ENCODE results near the gene MGRN1.
"Not testable (repeated sequence)": the region's sequence is repeated elsewhere in the genome, so short reads cannot be mapped to it uniquely, and the experiment has no call there.

Gene MGRN1

DNA sequence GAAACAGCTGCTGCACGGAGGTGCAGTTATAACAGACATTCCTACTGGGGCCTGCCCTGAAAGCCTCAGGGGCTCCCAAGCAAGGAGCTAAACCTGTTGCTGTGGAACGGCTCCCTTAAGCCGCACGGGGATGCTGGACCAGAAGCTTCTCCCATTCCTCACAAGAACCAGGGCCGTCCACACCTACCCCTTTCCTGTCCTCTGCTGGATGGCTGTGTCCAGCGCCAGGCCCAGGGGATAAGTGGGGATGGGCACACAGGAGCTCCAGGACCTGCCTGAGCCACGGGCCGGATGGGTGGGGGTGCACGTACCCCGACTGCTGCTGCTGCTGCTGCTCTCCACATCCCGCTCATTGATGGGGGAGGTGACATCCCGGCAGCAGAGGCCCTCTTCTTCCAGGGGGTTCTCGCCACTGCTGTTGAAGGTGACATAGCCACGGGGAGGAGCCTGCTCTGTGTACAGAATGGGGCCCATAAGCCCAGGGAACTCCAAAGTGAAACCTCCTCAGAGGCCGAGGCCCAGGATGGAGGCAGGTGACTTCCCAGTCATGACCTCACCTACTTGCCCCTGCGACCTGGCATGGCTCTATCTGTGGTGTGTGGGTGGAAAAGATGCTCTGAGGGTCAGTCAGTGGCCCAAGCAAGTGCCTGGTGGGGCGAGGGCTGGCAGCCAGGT is 77.3 kb downstream of the MGRN1 start:
- DNase-seq, result no peak

DNA sequence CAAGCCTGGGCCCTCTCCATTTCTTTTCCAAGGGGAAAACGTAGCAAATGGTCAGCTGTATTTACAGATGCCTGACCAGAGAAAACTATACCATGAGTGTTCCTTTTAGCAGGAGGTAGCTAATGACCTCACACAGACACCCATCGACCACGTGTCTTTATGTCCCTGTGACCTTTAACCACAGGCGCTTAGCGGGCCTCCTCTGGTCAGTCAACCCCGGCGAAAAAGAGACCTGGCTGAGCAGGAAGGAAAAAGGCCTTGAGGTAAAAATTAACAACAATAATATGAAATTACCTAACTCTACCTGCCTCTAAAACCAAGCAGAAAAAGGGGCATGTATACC is 77.8 kb downstream of the MGRN1 start:
- DNase-seq, result no peak

DNA sequence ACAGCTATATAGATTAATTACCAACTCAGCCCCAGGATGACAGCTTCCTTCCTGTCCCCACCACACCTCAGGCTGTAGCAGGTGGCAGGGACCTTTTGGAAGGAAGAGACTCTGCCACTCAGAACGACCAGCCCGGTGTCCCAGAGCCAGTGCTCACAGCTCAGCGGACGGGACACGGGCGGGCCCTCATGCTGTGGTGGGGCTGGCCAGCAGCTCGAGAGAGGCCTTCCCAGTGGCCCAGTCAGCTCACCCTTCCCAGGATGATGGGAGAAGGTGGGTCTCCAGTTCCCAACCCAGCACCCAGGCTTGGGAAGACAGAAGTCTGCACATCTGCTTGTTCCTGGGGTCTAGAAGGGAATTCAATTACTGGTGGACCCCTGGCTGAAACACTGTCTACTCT is 79.3 kb downstream of the MGRN1 start:
- DNase-seq, result no peak

DNA sequence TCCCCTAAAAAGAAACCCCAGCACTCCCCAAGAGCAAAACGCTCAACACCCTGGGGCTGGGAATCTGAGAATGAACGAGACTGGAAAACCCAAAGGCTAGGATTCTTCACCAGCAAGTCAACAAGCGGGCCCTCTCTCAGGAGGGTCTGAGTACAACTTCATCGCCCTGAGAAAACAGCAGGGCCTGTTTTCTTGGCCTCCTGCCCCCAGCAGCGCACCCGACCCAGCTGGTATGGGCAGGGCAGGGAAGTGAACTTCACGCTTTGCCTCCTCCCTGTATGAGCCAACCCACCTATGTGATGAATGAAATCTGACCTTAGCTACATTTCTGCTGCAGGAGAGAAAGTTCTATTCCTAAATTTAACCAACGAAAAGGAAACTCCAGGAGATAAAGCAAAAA is 79.9 kb downstream of the MGRN1 start:
- no peak for DNase-seq

DNA sequence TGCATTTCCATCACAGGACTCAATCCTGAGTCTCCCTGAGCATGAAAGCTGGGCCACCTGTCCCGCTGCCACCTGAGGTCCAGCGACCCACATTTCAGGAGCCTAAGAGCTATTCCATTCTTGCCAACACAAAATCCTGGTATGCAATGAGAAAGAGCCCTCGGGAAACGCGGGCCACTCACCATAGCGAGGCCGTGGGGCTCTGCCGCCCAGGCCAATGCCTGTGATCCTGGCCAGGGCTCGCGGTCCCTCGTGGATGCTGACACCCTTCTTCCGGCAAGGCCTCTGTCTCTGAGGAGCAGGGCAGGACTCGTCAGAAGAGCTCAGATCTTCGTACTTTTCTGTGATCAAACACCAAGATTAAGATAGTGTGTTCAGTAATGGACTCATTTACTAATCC is 80.3 kb downstream of the MGRN1 start:
- no peak for DNase-seq

DNA sequence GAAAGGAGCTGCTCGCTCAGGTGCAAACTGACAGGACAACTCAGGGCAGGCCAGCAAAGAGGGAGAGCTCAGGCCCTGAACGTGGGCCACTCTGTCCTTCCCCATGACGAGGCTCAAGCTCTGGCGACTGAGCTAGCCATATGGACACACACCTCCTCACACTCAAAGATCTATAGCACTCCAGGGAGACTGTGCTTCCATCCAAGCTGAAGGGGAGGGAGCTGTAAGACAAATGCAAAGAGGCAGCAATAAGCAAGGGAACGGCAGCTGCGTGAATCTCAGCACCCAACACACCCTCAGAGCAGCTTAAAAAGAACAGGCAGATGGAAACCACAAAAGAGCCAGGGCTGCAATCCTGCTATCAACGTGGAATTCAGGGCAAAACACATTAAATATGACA is 82.2 kb downstream of the MGRN1 start:
- no peak for DNase-seq

DNA sequence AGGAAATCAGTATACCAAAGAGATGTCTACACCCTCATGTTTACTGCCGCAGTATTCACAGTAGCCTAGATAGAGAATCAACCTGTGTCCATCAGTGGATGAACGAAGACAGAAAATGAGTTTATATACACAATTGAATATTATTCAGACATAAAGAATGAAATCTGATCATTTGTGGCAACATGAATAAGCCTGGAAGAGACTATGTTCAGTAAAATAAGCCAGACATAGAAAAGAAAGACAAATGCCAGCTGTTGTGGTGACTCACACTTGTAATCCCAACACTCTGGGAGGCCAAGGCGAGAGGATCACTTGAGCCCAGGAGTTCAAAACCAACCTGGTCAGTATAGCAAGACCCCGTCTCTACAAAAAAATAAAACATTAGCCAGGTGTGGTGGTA is 84.9 kb downstream of the MGRN1 start:
- no peak for DNase-seq

DNA sequence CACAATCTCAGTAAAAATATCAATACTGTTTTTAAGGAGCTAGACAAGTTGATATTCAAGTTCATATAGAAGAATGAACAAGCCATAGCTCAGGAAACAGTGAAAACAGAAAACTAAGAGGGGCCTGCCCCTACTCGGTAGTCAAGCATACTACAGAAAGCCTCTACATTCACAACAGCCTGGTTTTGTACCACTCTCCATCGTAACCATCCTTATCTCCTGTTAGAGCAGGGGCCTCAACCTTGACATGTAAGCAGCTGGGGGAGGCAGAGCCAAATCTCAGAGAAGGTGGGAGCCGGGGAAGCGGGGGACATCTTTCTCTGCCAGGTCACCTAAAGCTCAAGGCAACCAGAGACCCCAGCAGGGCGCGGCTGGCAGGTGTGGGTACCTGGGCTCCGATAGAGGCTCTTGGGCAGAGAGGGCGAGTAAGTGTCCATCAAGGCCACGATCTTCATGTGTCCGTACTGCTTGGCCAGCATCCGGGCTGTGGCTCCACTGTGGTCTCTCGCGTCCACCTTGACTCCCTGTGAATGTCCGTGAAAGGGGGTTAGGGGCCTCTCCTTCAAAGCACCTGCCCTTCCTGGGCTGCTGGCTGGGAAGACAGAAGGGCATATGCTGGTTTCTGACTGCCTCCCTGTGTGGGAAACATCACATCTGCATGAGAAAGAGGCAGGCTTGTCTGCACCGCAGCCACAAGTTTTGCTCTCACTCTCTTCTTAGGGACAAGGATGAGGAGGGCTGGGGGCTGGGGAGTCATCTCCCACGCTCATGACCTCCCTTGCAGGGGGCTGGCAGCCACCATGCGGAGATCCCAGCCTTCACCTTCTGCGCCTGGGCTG is 89.3 kb downstream of the MGRN1 start:
- no peak for DNase-seq

DNA sequence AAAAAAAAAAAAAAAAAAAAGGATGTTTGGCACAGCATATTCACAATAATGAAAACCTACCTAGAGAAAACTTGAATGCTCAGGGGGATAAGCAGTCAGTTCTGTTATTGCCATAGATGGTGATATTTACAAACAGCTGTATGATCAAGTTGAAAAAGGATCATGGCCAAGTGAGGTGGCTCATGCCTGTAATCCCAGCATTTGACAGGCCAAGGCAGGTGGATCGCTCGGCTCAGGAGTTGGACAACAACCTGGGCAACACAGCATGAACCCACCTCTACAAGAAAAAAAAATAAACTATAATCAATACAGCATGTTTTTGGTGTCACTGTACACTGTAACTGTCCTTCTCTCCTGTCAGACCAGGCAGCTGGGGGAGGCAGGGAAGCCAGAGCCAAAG is 90.4 kb downstream of the MGRN1 start:
- DNase-seq, result no peak

DNA sequence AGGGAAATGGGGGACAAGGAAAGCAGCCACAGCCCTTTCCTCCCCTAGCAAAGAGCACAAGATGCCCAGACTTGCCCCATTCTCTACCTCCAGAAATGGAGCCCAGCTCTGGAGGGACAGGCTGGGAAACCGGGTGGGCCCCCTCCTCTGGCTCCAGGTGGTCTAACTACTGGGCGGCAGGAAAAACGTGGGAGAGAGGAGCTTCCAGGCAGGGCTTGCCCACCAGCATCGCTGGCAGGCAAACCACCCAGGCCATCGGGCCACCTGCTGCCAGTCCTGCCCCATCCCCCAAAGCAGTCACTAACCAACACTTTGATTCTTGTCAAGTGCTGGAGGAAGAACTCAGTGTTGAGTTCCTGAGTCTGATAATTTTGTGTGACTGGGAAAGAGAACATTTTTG is 93.8 kb downstream of the MGRN1 start:
- DNase-seq, result no peak

DNA sequence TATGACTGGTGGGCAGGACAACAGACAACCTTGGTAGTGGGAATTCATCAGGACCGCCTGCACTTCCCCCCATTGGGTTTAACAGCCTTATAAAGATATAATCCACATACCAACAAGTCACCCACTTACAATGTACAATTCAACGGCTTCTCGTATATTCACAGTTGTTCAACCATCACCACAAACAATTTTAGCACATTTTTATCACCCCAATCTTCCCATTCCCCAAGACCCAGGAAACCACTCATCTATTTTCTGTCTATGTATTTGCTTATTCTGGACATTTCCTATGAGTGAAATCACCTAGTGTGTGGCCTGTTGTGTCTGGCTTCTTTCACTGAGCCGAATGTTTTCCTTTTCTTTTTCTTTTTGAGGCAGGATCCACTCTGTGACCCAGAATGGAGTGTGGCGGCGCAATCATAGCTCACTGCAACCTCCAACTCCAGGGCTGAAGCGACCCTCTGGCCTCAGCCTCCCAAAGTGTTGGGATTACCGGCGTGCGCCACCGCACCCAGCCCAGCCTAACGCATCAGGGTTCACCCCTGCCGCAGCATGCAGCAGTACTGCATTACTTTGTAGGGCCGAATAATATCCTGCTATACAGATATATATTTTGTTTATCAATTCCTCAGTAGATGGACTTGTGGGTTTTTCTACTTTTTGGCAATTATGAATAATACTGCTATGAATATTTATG is 98.6 kb downstream of the MGRN1 start:
- DNase-seq, result no peak

DNA sequence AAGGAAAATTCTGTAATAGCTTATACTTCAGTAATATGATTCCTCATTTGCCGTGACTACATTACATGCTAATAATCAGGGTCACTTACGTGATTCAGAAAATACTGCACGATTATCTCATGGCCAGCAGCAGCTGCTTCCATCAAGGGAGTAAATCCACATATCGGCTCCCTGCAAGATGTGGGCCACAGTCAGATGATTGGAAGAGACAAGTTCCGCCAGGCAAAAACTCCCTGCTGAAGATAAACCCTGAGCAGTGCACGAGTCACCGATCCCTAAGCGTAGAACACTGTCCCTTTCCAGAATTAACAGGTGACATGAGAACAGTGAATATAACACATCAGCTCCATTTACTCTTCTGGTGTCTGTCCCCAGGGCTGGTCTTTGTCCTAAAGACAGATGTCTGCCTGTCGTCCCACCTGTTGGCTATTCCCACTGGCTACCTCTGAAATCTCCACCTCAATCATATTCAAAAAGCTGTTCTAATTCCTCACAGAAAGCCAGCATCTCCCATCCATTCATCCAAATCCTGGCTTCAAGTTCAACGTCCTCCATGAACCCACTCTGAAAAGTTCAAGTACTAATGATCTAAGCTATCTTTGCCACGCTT is 100.1 kb downstream of the MGRN1 start:
- DNase-seq, result no peak

DNA sequence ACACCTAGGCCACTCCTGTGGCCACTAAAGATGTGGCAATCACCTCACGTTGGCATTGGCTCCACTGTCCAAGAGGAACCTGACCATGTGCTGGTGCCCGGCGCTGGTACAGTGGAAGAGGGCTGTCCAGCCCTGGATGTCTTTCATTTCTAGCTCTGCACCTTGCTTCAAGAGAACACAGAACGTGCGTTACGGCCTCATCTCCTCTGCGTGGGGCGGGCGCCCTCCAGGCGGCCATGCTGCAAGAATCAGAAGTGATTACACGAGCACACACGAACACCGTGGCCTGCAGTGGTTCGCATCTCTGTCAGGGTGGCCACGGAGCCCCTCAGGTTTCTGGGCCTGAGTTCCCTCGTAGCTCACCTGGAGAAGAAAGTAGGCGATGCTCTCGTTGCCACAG is 102.0 kb downstream of the MGRN1 start:
- no peak for DNase-seq

DNA sequence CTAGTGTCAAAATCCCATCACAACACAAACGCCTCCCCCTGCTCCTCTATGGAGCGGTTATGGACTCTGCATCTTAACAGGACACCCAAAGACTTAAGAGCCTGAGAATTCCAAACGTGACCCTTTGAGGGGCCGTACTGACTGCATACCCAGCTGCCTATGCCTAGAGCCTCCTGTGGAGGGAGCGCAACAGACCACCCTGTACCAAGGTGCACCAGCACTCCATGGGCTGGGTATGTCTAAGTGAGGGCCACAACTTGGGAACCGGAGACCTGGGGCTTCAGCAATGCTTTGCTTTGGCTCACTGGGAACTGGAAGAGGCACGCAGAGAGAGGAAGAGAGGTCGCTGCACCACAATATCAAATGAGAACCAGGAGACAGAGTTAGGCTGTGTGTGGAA is 104.0 kb downstream of the MGRN1 start:
- no peak for DNase-seq

DNA sequence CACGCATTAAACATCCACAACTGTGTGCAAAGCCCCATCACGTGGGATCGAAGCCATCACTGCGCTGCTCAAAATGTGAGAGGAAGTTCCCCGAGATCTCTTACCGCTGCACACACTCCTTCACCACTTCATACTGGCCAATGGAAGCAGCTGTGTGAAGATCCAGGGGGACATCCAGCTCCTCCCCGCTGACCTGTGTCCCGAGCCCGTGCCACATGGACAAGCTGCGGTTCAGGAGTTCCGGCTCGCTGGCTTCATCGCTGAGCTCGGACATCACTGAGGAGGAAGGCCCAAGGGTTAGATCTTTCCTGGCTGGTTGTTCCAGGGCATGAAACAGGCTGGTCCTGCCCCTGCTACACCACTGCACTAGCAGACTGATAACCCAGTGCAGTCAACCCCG is 105.2 kb downstream of the MGRN1 start:
- DNase-seq, result no peak

DNA sequence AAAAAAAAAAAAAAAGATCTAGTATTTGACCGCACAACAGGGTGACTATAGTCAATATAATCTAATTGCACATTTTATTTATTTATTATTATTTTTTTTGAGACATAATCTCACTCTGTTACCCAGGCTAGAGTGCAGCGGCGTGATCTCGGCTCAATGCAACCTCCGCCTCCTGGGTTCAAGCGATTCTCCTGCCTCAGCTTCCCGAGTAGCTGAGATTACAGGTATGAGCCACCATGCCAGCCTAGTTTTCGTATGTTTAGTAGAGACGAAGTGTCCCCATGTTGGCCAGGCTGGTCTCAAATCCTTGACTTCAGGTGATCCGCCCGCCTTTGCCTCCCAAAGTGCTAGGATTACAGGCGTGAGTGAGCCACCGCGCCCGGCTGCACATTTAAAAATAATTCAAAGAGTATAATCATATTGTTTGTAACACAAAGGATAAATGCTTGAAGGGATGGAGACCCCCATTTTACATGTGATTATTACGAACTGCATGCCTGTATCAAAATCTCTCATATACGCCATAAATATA is 108.7 kb downstream of the MGRN1 start:
- DNase-seq, result no peak

DNA sequence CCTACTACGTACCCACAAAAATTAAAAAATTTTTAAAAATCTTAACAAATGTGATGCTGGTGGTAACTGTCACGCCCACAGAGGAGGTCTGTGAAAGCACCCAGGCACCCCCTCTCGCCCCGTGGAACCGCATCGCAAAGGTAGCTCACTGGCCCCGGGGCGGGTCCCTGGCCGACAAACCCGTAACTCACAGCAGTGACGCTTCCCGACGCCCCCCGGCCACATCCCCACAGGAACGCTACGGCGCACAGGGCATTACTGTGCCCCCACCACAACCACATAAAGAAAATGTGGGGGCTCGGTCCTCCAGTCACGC is 109.1 kb downstream of the MGRN1 start:
- DNase-seq, result no peak

DNA sequence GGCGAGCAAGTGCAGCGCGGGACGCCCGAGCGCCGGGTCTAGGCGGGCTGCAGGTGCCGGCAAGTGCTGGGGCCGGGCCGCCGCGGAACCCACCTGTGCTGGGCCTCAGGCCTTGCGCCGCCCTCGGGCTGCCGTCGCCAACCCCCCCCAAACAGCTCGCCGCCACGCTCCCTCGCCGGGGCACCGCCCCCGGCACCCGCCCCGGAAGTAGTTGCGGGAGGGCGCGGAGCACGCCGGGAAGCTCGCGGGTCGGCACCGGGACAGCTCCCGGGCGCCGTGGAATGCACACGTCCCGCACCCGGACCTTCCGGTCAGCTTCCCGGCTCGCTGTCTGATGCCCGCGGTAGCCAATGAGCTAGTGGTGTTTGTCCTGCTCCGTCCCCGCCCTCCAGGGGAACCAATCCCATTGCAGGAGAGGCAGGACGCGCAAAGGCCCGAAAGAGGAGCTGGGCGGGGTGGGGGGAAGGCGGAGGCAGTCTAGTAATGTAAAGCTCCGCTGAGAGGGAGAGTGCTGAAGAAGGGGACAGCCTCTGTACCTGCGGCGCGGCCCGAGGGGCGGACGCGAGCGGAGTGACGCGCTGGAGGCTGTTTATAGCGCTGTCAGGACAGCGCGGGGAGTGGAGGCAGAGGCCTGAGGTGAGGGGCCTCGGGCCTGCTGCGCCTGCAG is 109.6 kb downstream of the MGRN1 start, which contains the start of the genes ANKS3 and DNAAF8:
Gene ANKS3, minus strand, starts transcription at position 209 of the 667 bp plus-strand sequence. CDS start 4,122 bp downstream, outside the sequence.
Gene DNAAF8, plus strand, starts transcription at position 475 of the 667 bp plus-strand sequence. CDS start 1,978 bp downstream, outside the sequence.
- DNase-seq, result peak; percentile 87

DNA sequence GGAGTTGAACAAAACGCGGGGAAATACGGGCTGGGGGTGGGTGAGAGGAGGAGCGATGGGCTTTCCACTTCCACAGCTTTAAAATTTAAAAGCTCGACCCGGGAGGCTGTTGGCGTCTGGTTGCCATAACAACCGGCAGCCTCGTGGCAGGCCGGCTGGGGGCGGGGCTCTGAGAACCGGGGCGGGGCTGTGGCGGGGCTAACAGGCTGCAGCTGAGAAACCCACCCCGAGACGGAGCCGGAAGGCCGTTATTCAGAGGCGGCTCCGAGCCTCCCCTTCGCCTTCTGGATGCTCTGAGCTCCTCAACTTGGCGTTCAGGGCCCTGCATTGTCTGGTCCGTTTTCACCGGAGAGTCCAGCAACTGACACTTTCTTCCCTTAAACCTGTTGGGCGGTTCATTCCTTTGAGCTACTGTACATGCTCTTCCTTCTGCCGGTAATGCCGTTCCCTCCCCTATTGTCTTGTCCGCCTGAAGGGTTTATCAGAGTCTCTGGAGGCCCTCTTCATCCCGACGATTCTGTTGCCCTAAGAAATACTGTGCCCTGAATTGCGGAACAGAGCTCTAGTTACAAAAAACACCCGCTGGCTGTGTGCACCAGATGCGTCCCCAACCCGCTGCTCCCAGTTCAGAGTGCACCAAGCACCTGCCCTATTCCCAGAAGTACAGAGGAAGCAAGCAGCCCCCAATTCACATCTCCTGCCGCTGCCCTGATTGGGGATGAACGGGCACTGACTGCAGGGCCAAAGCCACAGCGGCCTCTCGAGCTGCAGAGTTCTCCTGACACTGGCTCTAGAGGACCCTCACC is 110.3 kb downstream of the MGRN1 start:
- DNase-seq, result no peak

DNA sequence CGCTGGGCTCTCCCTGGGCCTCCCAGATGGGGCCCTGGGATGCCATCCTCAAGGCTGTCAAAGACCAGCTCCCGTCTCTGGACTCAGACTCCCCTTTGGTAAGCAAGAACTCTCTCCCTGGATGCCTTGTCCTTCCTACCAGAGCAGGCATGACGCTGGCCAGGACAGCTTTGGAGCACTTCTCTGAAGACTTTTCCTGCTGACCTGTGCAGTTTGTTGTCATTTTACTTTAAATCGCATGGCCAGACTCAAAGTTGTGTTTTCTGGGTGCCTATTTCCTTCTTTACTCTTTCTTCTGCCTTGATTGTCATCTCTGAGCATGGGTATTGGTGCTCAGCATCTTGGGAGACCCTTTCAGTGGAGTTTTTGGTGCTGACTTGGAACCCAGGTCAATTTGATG is 111.9 kb downstream of the MGRN1 start:
- no peak for DNase-seq

DNA sequence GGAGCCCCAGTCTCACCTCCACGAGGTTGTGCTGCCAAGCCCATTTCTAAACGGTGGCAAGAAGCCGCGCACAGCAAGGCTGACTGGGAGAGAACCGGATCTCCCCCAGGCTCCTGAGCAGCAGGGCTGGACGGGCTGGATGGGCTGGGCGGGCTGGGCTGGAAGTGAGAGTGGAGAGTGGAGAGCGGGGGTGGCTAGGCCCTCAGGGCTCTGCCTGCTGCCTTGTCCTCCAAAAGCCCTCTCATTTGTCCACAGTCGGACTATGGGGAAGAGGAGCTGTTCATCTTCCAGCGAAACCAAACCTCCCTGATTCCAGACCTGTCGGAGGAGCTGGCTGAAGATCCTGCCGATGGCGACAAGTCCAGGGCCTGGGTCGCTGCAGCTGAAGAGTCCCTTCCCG is 112.9 kb downstream of the MGRN1 start:
- DNase-seq, result no peak

DNA sequence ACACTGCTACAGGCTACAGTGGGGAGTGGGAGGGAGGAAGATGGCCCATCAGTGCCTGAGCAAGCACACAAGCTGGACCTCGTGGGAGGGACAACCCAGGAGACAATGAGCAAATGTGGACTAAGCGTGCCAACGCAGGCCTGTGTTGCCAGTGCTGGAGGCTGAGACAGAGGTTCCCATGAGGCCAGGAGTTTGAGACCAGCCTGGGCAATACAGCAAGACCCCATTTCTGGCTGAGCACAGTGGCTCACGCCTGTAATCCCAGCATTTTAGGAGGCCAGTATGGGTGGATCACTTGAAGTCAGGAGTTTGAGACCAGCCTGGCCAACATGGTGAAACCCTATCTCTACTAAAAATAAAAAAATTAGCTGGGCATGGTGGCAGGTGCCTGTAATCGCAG is 113.7 kb downstream of the MGRN1 start:
- not testable (repeated sequence) for DNase-seq
